Endothelial cell of umbilical vein (primary cell): ENCODE measurements around the gene TCN2. TPM values are rescaled to one million over a fixed set of nuclear protein-coding genes. Genes with fewer than 3 reads are reported as not detected.

Source experiments
- BruUV-seq: library from RNA; stranded (reverse); fragments of 400-500 nt; replicated peaks from 2 replicates; lab custom pipeline; 2021; lab: Mats Ljungman, UMichigan
- CTCF ChIA-PET: fragments of 300-600, 350-600 bp; sonication (Branson Sonifier 250); formaldehyde crosslinking; loops from one replicate; lab custom pipeline; 2021; ENCODE audit warnings: antibody characterized with exemption, inconsistent platforms; lab: Charles Lee
- POLR2A ChIA-PET: fragments of 300-600, 350-600 bp; sonication (Branson Sonifier 250); formaldehyde crosslinking; loops from one replicate; lab custom pipeline; 2021; ENCODE audit warnings: antibody characterized with exemption, inconsistent platforms; lab: Charles Lee
- DNase-seq: peaks from one replicate; pipeline ENCODE4 v3.0.0-alpha.2; 2011; ENCODE audit warnings: low read depth, low spot score
- FAIRE-seq: peaks from 2 replicates; lab custom pipeline; 2011; peaks lifted over from hg19 to GRCh38; lab: Jason Lieb, UNC
- H2AFZ ChIP-seq: 2 replicates; pipeline ENCODE4 v1.6.0; 2012; ENCODE audit warnings: low read depth, low read length, control low read depth, inconsistent platforms
- H3K27ac ChIP-seq: 2 replicates; pipeline ENCODE4 v1.5.1; 2011; ENCODE audit warnings: low read depth, mild to moderate bottlenecking, control low read depth, low read length, moderate library complexity; ENCODE audit not compliant: insufficient read depth
- H3K27me3 ChIP-seq, 2 experiments: 2 replicates each; pipeline versions ENCODE4 v1.6.0 to v1.6.1; 2011; ENCODE audit warnings: low read length in 2 of 2, mixed read lengths in 1 of 2; ENCODE audit not compliant: control insufficient read depth in 2 of 2, insufficient read depth in 2 of 2
- H3K36me3 ChIP-seq, 2 experiments: 2 replicates in 1 of 2; 3 replicates in 1 of 2; pipeline ENCODE4 v1.5.1; 2011; ENCODE audit warnings: low read length in 2 of 2, mild to moderate bottlenecking in 1 of 2, moderate library complexity in 1 of 2; ENCODE audit not compliant: control insufficient read depth in 2 of 2, insufficient read depth in 2 of 2; ENCODE audit errors: extremely low read depth in 1 of 2
- H3K4me1 ChIP-seq: 3 replicates; pipeline ENCODE4 v1.5.1; 2011; ENCODE audit warnings: mild to moderate bottlenecking, low read length; ENCODE audit not compliant: control insufficient read depth, insufficient read depth; ENCODE audit errors: extremely low read depth
- H3K4me2 ChIP-seq: 2 replicates; pipeline ENCODE4 v1.6.1; 2011; ENCODE audit warnings: low read length, control low read depth, mixed read lengths; ENCODE audit not compliant: insufficient read depth
- H3K4me3 ChIP-seq, 3 experiments: fragments of 200-600 bp in 1 of 3; sonication (generic), shearing (Covaris generic) in 1 of 3; replicated peaks in 1 of 3; 2 replicates each; pipeline ENCODE4 v1.5.1; 2011 to 2016; ENCODE audit warnings: control low read depth in 3 of 3, low read length in 3 of 3, mild to moderate bottlenecking in 2 of 3, inconsistent platforms in 1 of 3, low read depth in 1 of 3, moderate library complexity in 1 of 3; ENCODE audit not compliant: insufficient read depth in 1 of 3
- H3K79me2 ChIP-seq: 2 replicates; pipeline ENCODE4 v1.6.0; 2012; ENCODE audit warnings: low read length, inconsistent platforms; ENCODE audit not compliant: control insufficient read depth, insufficient read depth
- H3K9ac ChIP-seq: replicated peaks from 2 replicates; pipeline ENCODE3; 2011; ENCODE audit warnings: low read length, control low read depth; ENCODE audit not compliant: insufficient read depth; ENCODE audit errors: extremely low read depth
- H3K9me1 ChIP-seq: replicated peaks from 3 replicates; pipeline ENCODE4 v1.6.0; 2011; ENCODE audit warnings: mild to moderate bottlenecking, low read length; ENCODE audit not compliant: control insufficient read depth, insufficient read depth; ENCODE audit errors: extremely low read depth
- H3K9me3 ChIP-seq: replicated peaks from 2 replicates; pipeline ENCODE4 v1.5.1; 2012; ENCODE audit warnings: low read length, inconsistent platforms; ENCODE audit not compliant: control insufficient read depth, insufficient read depth
- H4K20me1 ChIP-seq: replicated peaks from 2 replicates; pipeline ENCODE3; 2011; ENCODE audit warnings: mild to moderate bottlenecking, low read length; ENCODE audit not compliant: control insufficient read depth, insufficient read depth; ENCODE audit errors: extremely low read depth
- EZH2 ChIP-seq: IDR thresholded peaks from 2 replicates; pipeline ENCODE4 v1.6.1; 2012; ENCODE audit warnings: borderline replicate concordance, low read depth, mild to moderate bottlenecking, moderate library complexity, low read length, inconsistent platforms; ENCODE audit not compliant: severe bottlenecking
- FOS ChIP-seq: IDR thresholded peaks from 2 replicates; pipeline ENCODE4 v1.6.1; 2011; ENCODE audit warnings: mild to moderate bottlenecking, low read length, moderate library complexity, borderline replicate concordance; ENCODE audit not compliant: insufficient read depth
- GATA2 ChIP-seq: IDR thresholded peaks from 2 replicates; pipeline ENCODE4 v1.7.0; 2011; ENCODE audit warnings: low read depth, mild to moderate bottlenecking, moderate library complexity, mixed read lengths, low read length; ENCODE audit not compliant: insufficient read length, insufficient read depth
- JUN ChIP-seq: IDR thresholded peaks from 2 replicates; pipeline ENCODE4 v1.6.1; 2011; ENCODE audit warnings: borderline replicate concordance, low read depth; ENCODE audit not compliant: insufficient read length, insufficient read depth
- MAX ChIP-seq: IDR thresholded peaks from 2 replicates; pipeline ENCODE4 v1.6.1; 2011; ENCODE audit not compliant: insufficient read depth, insufficient read length
- MYC ChIP-seq: IDR thresholded peaks from one replicate; pipeline ENCODE4 v1.6.1; 2011; ENCODE audit warnings: mild to moderate bottlenecking, low read depth, low read length
- POLR2A ChIP-seq: IDR thresholded peaks from 2 replicates; pipeline ENCODE4 v1.6.1; 2012; ENCODE audit warnings: low read depth, mild to moderate bottlenecking, control low read depth, low read length
- POLR2AphosphoS5 ChIP-seq: IDR thresholded peaks from 2 replicates; pipeline ENCODE4 v1.6.1; 2012; ENCODE audit warnings: low read depth, mild to moderate bottlenecking, control low read depth, low read length, moderate library complexity; ENCODE audit not compliant: insufficient read depth
- dilution Hi-C: fragments of 300-500 bp; cut with MboI; formaldehyde crosslinking; loops from one replicate; pipeline ENCODE4 v1.15.0; 2019; ENCODE audit warnings: low sequenced_read_pairs; ENCODE audit not compliant: extremely low pct_ligation_motif_present
- intact Hi-C: fragments of 100-400 bp; cut with micrococcal nuclease; formaldehyde crosslinking; loops from one replicate; pipeline ENCODE4 v1.10.0; 2022
- polyA plus RNA-seq, 4 experiments: library from polyadenylated mRNA; depleted of rRNA in 3 of 4; stranded (reverse) in 3 of 4; unstranded in 1 of 4; fragments of >200 nt; gene quantifications; 2 replicates each; pipeline versions ENCODE4 v1.2.1 to v1.2.3, GENCODE V29; 2011 to 2012; ENCODE audit warnings: missing spikeins in 1 of 4
- total RNA-seq: library from RNA; stranded (reverse); gene quantifications from 2 replicates; pipeline ENCODE4 v1.2.3, GENCODE V29; 2021

Gene TCN2
- total and polyA plus RNA-seq, 2 donors (not counting 3 experiments of a cell fraction or from before 2014, with no cell fraction given) = 80.6 to 188 TPM

GRCh38 chr22:30646518-30647160, 39.7 kb downstream of the TCN2 start:
- TF ChIP-seq MYC = no peak
- TF ChIP-seq JUN = no peak
- TF ChIP-seq POLR2A = no peak
- TF ChIP-seq MAX = no peak
- no peak for TF ChIP-seq POLR2AphosphoS5
- no peak for TF ChIP-seq GATA2
- TF ChIP-seq EZH2 = no peak
- no peak for TF ChIP-seq FOS
- ChIA-PET POLR2A (no interaction called here), CTCF (interaction anchor here (1.8 kb wide), 1 partner anchor 12 kb away, joined by 5 read pairs; no protein-coding TSS in a partner anchor)
- no peaks in the 10 kb centered on the region for H3K27me3 ChIP-seq
- peaks cover 11% of the 10 kb centered on the region for H3K4me1 ChIP-seq
- FAIRE-seq = no peak
- no peak for DNase-seq
- no peak overlapping the region for H2AFZ ChIP-seq
- H3K9ac ChIP-seq = no peak overlapping the region
- H3K79me2 ChIP-seq = peaks cover 23% of the 10 kb centered on the region
- no TSS peak for BruUV-seq
- no peaks in the 10 kb centered on the region for H3K9me1 ChIP-seq
- H3K9me3 ChIP-seq = no peaks in the 10 kb centered on the region
- H3K4me2 ChIP-seq = no peak overlapping the region
- no peaks in the 10 kb centered on the region for H4K20me1 ChIP-seq
- dilution Hi-C loops = no loop called here
- H3K4me3 ChIP-seq = no peak overlapping the region
- intact Hi-C loops = no loop called here
- H3K27ac ChIP-seq = no peak overlapping the region
- peaks cover 0 to 3% of the 10 kb centered on the region in 2 experiments for H3K36me3 ChIP-seq
